Measurements from ENCODE around the gene CPM. TPM values are rescaled to one million over a fixed set of nuclear protein-coding genes. Genes with fewer than 3 reads are reported as not detected.
A peak's percentile ranks its signal among the peaks of the same experiment; 100 is the strongest.

Gene CPM
- total and polyA plus RNA-seq, 4 donors, result 14.2 to 65.0 (median 24.0) TPM

DNA sequence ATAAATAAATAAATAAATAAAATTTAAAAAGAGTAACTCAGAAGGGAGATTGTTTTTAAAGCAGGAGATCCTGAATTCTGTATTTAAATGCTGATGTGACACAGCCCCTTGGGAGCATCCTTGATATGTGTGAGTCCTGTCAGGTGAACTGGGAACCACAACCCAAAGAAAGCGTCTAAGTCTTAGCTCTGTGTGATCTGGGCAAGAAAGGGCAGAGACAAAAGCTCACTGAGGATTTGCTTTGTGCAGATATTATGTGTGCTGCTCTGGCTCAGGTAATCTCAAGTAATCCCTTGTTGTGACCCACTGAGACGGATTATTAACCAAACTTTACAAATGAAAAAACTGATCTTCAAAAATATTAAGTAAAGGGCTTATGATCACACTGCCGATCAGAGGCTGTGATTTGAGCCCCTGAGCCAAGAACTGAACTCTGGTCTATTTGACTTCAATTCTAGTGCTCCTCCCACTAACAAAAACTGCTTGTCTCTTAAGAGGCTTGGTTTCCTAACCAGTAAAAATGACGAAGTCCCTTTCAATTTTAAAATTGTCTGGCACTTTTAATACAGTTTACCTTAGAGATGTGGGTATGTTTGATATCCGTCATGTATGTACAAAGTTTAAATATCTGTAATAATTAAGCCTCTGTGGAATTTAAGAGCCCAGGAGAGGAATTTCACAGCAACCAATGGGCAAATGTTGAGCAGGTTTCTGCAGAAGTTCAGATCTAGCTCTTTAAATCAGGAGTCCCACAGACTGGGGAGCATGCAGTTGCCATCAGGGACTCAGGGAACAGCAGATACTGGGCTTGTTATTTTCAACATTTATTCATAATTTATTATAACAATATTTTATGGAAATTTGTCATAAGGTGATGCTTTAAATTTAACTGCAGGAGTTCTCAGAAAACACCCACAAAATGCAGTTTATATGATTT lies 46.1 kb downstream of the CPM start:
- Histone ChIP-seq H3K9me3 (ENCODE audit: control insufficient read depth in 4 of 4, low read length in 3 of 4) (no peaks in the 10 kb centered on the region), H3K4me3 (ENCODE audit: low read depth in 1 of 3, low read length in 3 of 3) (no peak overlapping the region), H3K27ac (ENCODE audit: low read depth in 1 of 2, low read length in 2 of 2) (no peak overlapping the region), H3K4me1 (ENCODE audit: control insufficient read depth in 4 of 4, insufficient read depth in 4 of 4, low read length in 3 of 4) (peaks cover 0 to 3% (median 2%) of the 10 kb centered on the region in 4 donors), H3K36me3 (ENCODE audit: control insufficient read depth in 4 of 4, insufficient read depth in 3 of 4, low read depth in 1 of 4, low read length in 3 of 4) (peaks cover 0 to 13% (median 2%) of the 10 kb centered on the region in 4 donors), H3K27me3 (ENCODE audit: control insufficient read depth in 4 of 4, insufficient read depth in 4 of 4, low read length in 3 of 4) (no peaks in the 10 kb centered on the region), H3K9ac (ENCODE audit: low read depth in 1 of 2, low read length in 2 of 2) (no peak overlapping the region)
- TF ChIP-seq FOXA1 (IDR thresholded peaks at IDR 0.05) (no peak), HNF4A (conservative IDR thresholded peaks at IDR 0.05) (peak; percentile 19 to 22)
- WGBS, result 53% methylated on average over 5 of the region's 5 CpGs
- no peak for DNase-seq (ENCODE audit: low spot score)

DNA sequence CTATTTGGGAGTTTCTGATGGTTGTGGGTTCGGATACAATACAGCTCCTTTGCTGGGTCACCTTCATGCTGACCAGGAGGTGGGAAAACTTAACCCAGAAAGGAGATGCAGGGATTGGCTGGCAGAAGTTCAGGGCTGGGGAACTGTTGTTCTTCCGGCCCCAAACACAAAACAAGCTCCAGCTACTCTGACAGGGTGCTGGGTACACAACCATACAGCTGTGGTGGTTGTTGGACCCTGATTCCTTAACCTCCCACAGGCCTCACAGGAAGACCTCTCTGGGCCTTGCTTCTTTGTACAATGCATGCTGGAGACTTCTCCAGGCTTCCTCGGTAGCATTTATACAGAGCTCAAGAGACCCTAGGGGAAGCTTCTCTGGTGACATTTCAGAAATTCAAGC lies 47.6 kb downstream of the CPM start:
- Histone ChIP-seq H3K36me3 (ENCODE audit: control insufficient read depth in 4 of 4, insufficient read depth in 3 of 4, low read depth in 1 of 4, low read length in 3 of 4) (peaks cover 0 to 13% (median 2%) of the 10 kb centered on the region in 4 donors), H3K27ac (ENCODE audit: low read depth in 1 of 2, low read length in 2 of 2) (no peak overlapping the region), H3K4me1 (ENCODE audit: control insufficient read depth in 4 of 4, insufficient read depth in 4 of 4, low read length in 3 of 4) (peaks cover 0 to 3% (median 2%) of the 10 kb centered on the region in 4 donors), H3K9ac (ENCODE audit: low read depth in 1 of 2, low read length in 2 of 2) (no peak overlapping the region), H3K4me3 (ENCODE audit: low read depth in 1 of 3, low read length in 3 of 3) (no peak overlapping the region), H3K9me3 (ENCODE audit: control insufficient read depth in 4 of 4, low read length in 3 of 4) (no peaks in the 10 kb centered on the region), H3K27me3 (ENCODE audit: control insufficient read depth in 4 of 4, insufficient read depth in 4 of 4, low read length in 3 of 4) (no peaks in the 10 kb centered on the region)
- TF ChIP-seq FOXA1 (IDR thresholded peaks at IDR 0.05) (no peak), YY1 (IDR thresholded peaks at IDR 0.05) (no peak), SP1 (IDR thresholded peaks at IDR 0.05) (no peak), FOXA2 (IDR thresholded peaks at IDR 0.05) (no peak), NR2F2 (IDR thresholded peaks at IDR 0.05) (no peak), HNF4A (conservative IDR thresholded peaks at IDR 0.05) (no peak), RXRA (IDR thresholded peaks at IDR 0.05) (no peak), JUND (IDR thresholded peaks at IDR 0.05) (no peak)
- TF ChIP-seq, protein P1, sequence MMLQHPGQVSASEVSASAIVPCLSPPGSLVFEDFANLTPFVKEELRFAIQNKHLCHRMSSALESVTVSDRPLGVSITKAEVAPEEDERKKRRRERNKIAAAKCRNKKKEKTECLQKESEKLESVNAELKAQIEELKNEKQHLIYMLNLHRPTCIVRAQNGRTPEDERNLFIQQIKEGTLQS (IDR thresholded peaks at IDR 0.05), result no peak
- TF ChIP-seq, protein P2, sequence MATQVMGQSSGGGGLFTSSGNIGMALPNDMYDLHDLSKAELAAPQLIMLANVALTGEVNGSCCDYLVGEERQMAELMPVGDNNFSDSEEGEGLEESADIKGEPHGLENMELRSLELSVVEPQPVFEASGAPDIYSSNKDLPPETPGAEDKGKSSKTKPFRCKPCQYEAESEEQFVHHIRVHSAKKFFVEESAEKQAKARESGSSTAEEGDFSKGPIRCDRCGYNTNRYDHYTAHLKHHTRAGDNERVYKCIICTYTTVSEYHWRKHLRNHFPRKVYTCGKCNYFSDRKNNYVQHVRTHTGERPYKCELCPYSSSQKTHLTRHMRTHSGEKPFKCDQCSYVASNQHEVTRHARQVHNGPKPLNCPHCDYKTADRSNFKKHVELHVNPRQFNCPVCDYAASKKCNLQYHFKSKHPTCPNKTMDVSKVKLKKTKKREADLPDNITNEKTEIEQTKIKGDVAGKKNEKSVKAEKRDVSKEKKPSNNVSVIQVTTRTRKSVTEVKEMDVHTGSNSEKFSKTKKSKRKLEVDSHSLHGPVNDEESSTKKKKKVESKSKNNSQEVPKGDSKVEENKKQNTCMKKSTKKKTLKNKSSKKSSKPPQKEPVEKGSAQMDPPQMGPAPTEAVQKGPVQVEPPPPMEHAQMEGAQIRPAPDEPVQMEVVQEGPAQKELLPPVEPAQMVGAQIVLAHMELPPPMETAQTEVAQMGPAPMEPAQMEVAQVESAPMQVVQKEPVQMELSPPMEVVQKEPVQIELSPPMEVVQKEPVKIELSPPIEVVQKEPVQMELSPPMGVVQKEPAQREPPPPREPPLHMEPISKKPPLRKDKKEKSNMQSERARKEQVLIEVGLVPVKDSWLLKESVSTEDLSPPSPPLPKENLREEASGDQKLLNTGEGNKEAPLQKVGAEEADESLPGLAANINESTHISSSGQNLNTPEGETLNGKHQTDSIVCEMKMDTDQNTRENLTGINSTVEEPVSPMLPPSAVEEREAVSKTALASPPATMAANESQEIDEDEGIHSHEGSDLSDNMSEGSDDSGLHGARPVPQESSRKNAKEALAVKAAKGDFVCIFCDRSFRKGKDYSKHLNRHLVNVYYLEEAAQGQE (IDR thresholded peaks at IDR 0.05), result no peak
- TF ChIP-seq, protein P3, sequence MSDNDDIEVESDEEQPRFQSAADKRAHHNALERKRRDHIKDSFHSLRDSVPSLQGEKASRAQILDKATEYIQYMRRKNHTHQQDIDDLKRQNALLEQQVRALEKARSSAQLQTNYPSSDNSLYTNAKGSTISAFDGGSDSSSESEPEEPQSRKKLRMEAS (IDR thresholded peaks at IDR 0.05), result no peak
- TF ChIP-seq, protein P4, sequence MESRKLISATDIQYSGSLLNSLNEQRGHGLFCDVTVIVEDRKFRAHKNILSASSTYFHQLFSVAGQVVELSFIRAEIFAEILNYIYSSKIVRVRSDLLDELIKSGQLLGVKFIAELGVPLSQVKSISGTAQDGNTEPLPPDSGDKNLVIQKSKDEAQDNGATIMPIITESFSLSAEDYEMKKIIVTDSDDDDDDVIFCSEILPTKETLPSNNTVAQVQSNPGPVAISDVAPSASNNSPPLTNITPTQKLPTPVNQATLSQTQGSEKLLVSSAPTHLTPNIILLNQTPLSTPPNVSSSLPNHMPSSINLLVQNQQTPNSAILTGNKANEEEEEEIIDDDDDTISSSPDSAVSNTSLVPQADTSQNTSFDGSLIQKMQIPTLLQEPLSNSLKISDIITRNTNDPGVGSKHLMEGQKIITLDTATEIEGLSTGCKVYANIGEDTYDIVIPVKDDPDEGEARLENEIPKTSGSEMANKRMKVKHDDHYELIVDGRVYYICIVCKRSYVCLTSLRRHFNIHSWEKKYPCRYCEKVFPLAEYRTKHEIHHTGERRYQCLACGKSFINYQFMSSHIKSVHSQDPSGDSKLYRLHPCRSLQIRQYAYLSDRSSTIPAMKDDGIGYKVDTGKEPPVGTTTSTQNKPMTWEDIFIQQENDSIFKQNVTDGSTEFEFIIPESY (IDR thresholded peaks at IDR 0.05), result no peak
- WGBS, result 93% methylated on average over 3 of the region's 3 CpGs
- no peak for DNase-seq (ENCODE audit: low spot score)
